ENCODE measurements around the gene TNNC2.
"Not testable (repeated sequence)": the region's sequence is repeated elsewhere in the genome, so short reads cannot be mapped to it uniquely, and the experiment has no call there.

TNNC2 gene

GRCh38 chr20:45827030-45827652, at the start of gene TNNC2:
Gene TNNC2, minus strand, starts transcription at chr20:45827312. Its CDS starts 64 bp downstream, at chr20:45827248.
- no peak for DNase-seq (ENCODE audit: low read depth)

GRCh38 chr20:45874576-45874975, 47.5 kb upstream of the TNNC2 start:
- no peak for DNase-seq (ENCODE audit: low read depth)

GRCh38 chr20:45874104-45874481, 47.0 kb upstream of the TNNC2 start:
- not testable (repeated sequence) for DNase-seq (ENCODE audit: low read depth)

GRCh38 chr20:45873409-45874103, 46.4 kb upstream of the TNNC2 start:
- peak; percentile 21 for DNase-seq (ENCODE audit: low read depth)

- DNase-seq (ENCODE audit: low read depth): no peak
These were observed 45.5 kb upstream of the TNNC2 start for GRCh38 chr20:45872626-45873025.

GRCh38 chr20:45867819-45868176, 40.7 kb upstream of the TNNC2 start:
- DNase-seq (ENCODE audit: low read depth): peak; percentile 78

- DNase-seq (ENCODE audit: low read depth): peak; percentile 73
These were observed 40.2 kb upstream of the TNNC2 start for GRCh38 chr20:45867136-45867818.

GRCh38 chr20:45866454-45866853, 39.3 kb upstream of the TNNC2 start:
- no peak for DNase-seq (ENCODE audit: low read depth)

- peak; percentile 67 for DNase-seq (ENCODE audit: low read depth)
These were observed 36.7 kb upstream of the TNNC2 start for GRCh38 chr20:45863543-45864470.

- peak; percentile 33 for DNase-seq (ENCODE audit: low read depth)
These were observed 34.3 kb upstream of the TNNC2 start for GRCh38 chr20:45861221-45862075.

GRCh38 chr20:45860560-45861220, 33.6 kb upstream of the TNNC2 start:
- peak; percentile 60 for DNase-seq (ENCODE audit: low read depth)

- DNase-seq (ENCODE audit: low read depth): no peak
These were observed 32.8 kb upstream of the TNNC2 start for GRCh38 chr20:45859916-45860315.

- no peak for DNase-seq (ENCODE audit: low read depth)
These were observed 30.7 kb upstream of the TNNC2 start for GRCh38 chr20:45857882-45858216.

GRCh38 chr20:45857114-45857881, 30.2 kb upstream of the TNNC2 start, which contains the start of the genes ACOT8 and ZSWIM3:
Gene ACOT8, minus strand, starts transcription at chr20:45857392. Its CDS starts 77 bp downstream, at chr20:45857315.
Gene ZSWIM3, plus strand, starts transcription at chr20:45857614. Its CDS starts 212 bp downstream, at chr20:45857826.
- peak; percentile 100 for DNase-seq (ENCODE audit: low read depth)

- no peak for DNase-seq (ENCODE audit: low read depth)
These were observed 26.4 kb upstream of the TNNC2 start for GRCh38 chr20:45853484-45853883.

GRCh38 chr20:45852326-45852725, 25.2 kb upstream of the TNNC2 start:
- no peak for DNase-seq (ENCODE audit: low read depth)

GRCh38 chr20:45851501-45851900, 24.4 kb upstream of the TNNC2 start:
- DNase-seq (ENCODE audit: low read depth): no peak

GRCh38 chr20:45850926-45851325, 23.8 kb upstream of the TNNC2 start:
- no peak for DNase-seq (ENCODE audit: low read depth)

- DNase-seq (ENCODE audit: low read depth): no peak
These were observed 23.1 kb upstream of the TNNC2 start for GRCh38 chr20:45850238-45850637.

Data from amniotic epithelial cell (primary cell).